Natural killer cell (primary cell): ENCODE data around the gene LAP3. TPM values are rescaled to one million over a fixed set of nuclear protein-coding genes. Genes with fewer than 3 reads are reported as not detected.

Experiments used
- ATAC-seq, 3 donors: fragments of 150-1000 bp in 2 of 3; fragments of 200-7000 bp in 1 of 3; cut with Tn5 transposase; 1 replicate in 1 of 3; 2 replicates in 2 of 3; pipeline ENCODE4 v1.10.0; 2021; ENCODE audit warnings: mild to moderate bottlenecking in 2 of 3, moderate library complexity in 2 of 3
- DNase-seq, 2 donors: peaks; one replicate each; pipeline versions ENCODE4 v3.0.0 to v3.0.0-alpha.2; 2013 to 2021; ENCODE audit warnings: mixed read lengths in 1 of 2
- H3K27ac ChIP-seq: one replicate; pipeline ENCODE4 v1.5.1; 2013; ENCODE audit warnings: mild to moderate bottlenecking, low read length
- H3K27me3 ChIP-seq: one replicate; pipeline ENCODE4 v1.6.1; 2013; ENCODE audit warnings: low read length; ENCODE audit not compliant: control insufficient read depth, insufficient read depth
- H3K36me3 ChIP-seq: one replicate; pipeline ENCODE4 v1.6.1; 2013; ENCODE audit warnings: low read length; ENCODE audit not compliant: control insufficient read depth, insufficient read depth
- H3K4me1 ChIP-seq: one replicate; pipeline ENCODE4 v1.6.1; 2013; ENCODE audit warnings: low read length; ENCODE audit not compliant: control insufficient read depth, insufficient read depth
- H3K4me3 ChIP-seq: one replicate; pipeline ENCODE4 v1.5.1; 2013; ENCODE audit warnings: low read length
- H3K9me3 ChIP-seq: one replicate; pipeline ENCODE4 v1.6.1; 2013; ENCODE audit warnings: low read length; ENCODE audit not compliant: control insufficient read depth, insufficient read depth
- H3K27ac Mint-ChIP-seq, 2 donors: one replicate each; pipeline ENCODE4 v1.8.0; 2022; ENCODE audit warnings: mild to moderate bottlenecking in 2 of 2, mixed read lengths in 2 of 2, moderate library complexity in 1 of 2
- H3K27me3 Mint-ChIP-seq, 2 donors: one replicate each; pipeline ENCODE4 v1.8.0; 2022; ENCODE audit warnings: low read depth in 2 of 2, mixed read lengths in 2 of 2
- H3K36me3 Mint-ChIP-seq: one replicate; pipeline ENCODE4 v1.8.0; 2022; ENCODE audit warnings: mixed read lengths
- H3K4me1 Mint-ChIP-seq, 2 donors: one replicate each; pipeline ENCODE4 v1.8.0; 2022; ENCODE audit warnings: mixed read lengths in 2 of 2
- H3K4me3 Mint-ChIP-seq: one replicate; pipeline ENCODE4 v1.8.0; 2022; ENCODE audit warnings: mild to moderate bottlenecking, moderate library complexity, mixed read lengths
- H3K9me3 Mint-ChIP-seq, 2 donors: one replicate each; pipeline ENCODE4 v1.8.0; 2022; ENCODE audit warnings: mixed read lengths in 2 of 2
- CTCF ChIP-seq: fragments of 200-600 bp; IDR thresholded peaks from one replicate; pipeline ENCODE4 v1.8.0; 2022; ENCODE audit warnings: antibody characterized with exemption
- WGBS: methylation state at CpG from one replicate; pipeline ENCODE4 v1.1.7; 2013; ENCODE audit warnings: missing lambda C conversion rate; ENCODE audit not compliant: insufficient coverage; 5-methylcytosine and 5-hydroxymethylcytosine counted together
- intact Hi-C: fragments of 100-400 bp; cut with micrococcal nuclease; formaldehyde crosslinking; loops from one replicate; pipeline ENCODE4 v1.14.2; 2022
- total RNA-seq, 4 donors: library from RNA; stranded (reverse); fragments of 120-200 nt in 1 of 4; gene quantifications; one replicate each; pipeline versions ENCODE4 v1.2.3 to v1.2.4, GENCODE V29; 2013 to 2022

Gene LAP3
- total RNA-seq, 3 donors from 2014 or later (not counting 1 experiment from before 2014, with no cell fraction given) = 68.2 to 76.1 (median 71.6) TPM

- Histone ChIP-seq H3K27me3 (no peaks in the 10 kb centered on the region), H3K4me1 (no peaks in the 10 kb centered on the region), H3K36me3 (peaks cover 20% of the 10 kb centered on the region), H3K9me3 (no peaks in the 10 kb centered on the region), H3K4me3 (no peak overlapping the region), H3K27ac (no peak overlapping the region)
- Mint-ChIP-seq H3K4me3 (no peak overlapping the region), H3K36me3 (no peaks in the 10 kb centered on the region), H3K4me1 (no peaks in the 10 kb centered on the region), H3K27me3 (no peaks in the 10 kb centered on the region), H3K9me3 (no peaks in the 10 kb centered on the region), H3K27ac (peak overlapping the region; percentile 29 to 45)
- WGBS = 71% methylated on average over 32 of the region's 32 CpGs
- TF ChIP-seq CTCF = peak; percentile 89
- DNase-seq (peak; percentile 67 to 83), ATAC-seq (peak; percentile 79 to 91 (median 89))
- intact Hi-C loops = loop anchor here (1.0 kb wide), 2 partner anchors 88 to 956 kb away; no protein-coding TSS in a partner anchor
These were observed 60.0 kb downstream of the LAP3 start for GRCh38 chr4:17636696-17637622.

- no peak overlapping the region for H3K4me3 Mint-ChIP-seq
- ATAC-seq (no peak), DNase-seq (no peak)
- no peaks in the 10 kb centered on the region for H3K9me3 Mint-ChIP-seq
- Histone ChIP-seq H3K27me3 (no peaks in the 10 kb centered on the region), H3K9me3 (no peaks in the 10 kb centered on the region), H3K4me3 (no peak overlapping the region), H3K36me3 (peaks cover 4% of the 10 kb centered on the region), H3K27ac (no peak overlapping the region), H3K4me1 (no peaks in the 10 kb centered on the region)
- no peaks in the 10 kb centered on the region for H3K27me3 Mint-ChIP-seq
- intact Hi-C loops = no loop called here
- H3K4me1 Mint-ChIP-seq = no peaks in the 10 kb centered on the region
- H3K36me3 Mint-ChIP-seq = no peaks in the 10 kb centered on the region
- 83% methylated on average over 7 of the region's 7 CpGs for WGBS
- TF ChIP-seq CTCF = no peak
- H3K27ac Mint-ChIP-seq = no peak overlapping the region
These were observed 62.1 kb downstream of the LAP3 start for GRCh38 chr4:17639136-17639535.

- Mint-ChIP-seq H3K4me3 (no peak overlapping the region), H3K4me1 (no peaks in the 10 kb centered on the region)
- no peak for TF ChIP-seq CTCF
These were observed 65.4 kb downstream of the LAP3 start for GRCh38 chr4:17642398-17642783.

More at GRCh38 chr4:17642398-17642783, 65.4 kb downstream of the LAP3 start:
- no peak for DNase-seq
- H3K4me3 ChIP-seq = no peak overlapping the region
- Mint-ChIP-seq H3K9me3 (no peaks in the 10 kb centered on the region), H3K27ac (no peak overlapping the region), H3K27me3 (no peaks in the 10 kb centered on the region), H3K36me3 (no peaks in the 10 kb centered on the region)
- H3K9me3 ChIP-seq = peaks cover 2% of the 10 kb centered on the region
- ATAC-seq = no peak
- H3K4me1 ChIP-seq = no peaks in the 10 kb centered on the region
- WGBS = 100% methylated on average over 1 of the region's 1 CpG
- H3K27me3 ChIP-seq = no peaks in the 10 kb centered on the region
- H3K27ac ChIP-seq = no peak overlapping the region
- intact Hi-C loops = no loop called here
- H3K36me3 ChIP-seq = no peaks in the 10 kb centered on the region
